GM21717 (cell line): ENCODE results near the gene NEK9.

Experiments used
- ATAC-seq: cut with Tn5 transposase; IDR thresholded peaks from one replicate; pipeline ENCODE4 v1.9.1; 2021; ENCODE audit warnings: mild to moderate bottlenecking, moderate library complexity; ENCODE audit not compliant: unreplicated experiment

The NEK9 gene

GRCh38 chr14:75044322-75044721 lies 82.5 kb downstream of the NEK9 start:
- no peak for ATAC-seq

GRCh38 chr14:75042035-75042434 lies 84.8 kb downstream of the NEK9 start:
- no peak for ATAC-seq

GRCh38 chr14:75041613-75042012 lies 85.2 kb downstream of the NEK9 start:
- no peak for ATAC-seq

GRCh38 chr14:75040959-75041358 lies 85.9 kb downstream of the NEK9 start:
- no peak for ATAC-seq

- ATAC-seq, result no peak
Measured at GRCh38 chr14:75040507-75040906, 86.3 kb downstream of the NEK9 start.

- no peak for ATAC-seq
Measured at GRCh38 chr14:75032939-75033338, 93.9 kb downstream of the NEK9 start.

- ATAC-seq, result no peak
Measured at GRCh38 chr14:75030147-75030546, 96.7 kb downstream of the NEK9 start.
